GM19452 (cell line): Measurements from ENCODE around the gene SH3RF3.
"Not testable (repeated sequence)": the region's sequence is repeated elsewhere in the genome, so short reads cannot be mapped to it uniquely, and the experiment has no call there.

Source experiments
- ATAC-seq: cut with Tn5 transposase; IDR thresholded peaks from one replicate; pipeline ENCODE4 v1.9.1; 2021; ENCODE audit not compliant: unreplicated experiment

Gene SH3RF3

DNA sequence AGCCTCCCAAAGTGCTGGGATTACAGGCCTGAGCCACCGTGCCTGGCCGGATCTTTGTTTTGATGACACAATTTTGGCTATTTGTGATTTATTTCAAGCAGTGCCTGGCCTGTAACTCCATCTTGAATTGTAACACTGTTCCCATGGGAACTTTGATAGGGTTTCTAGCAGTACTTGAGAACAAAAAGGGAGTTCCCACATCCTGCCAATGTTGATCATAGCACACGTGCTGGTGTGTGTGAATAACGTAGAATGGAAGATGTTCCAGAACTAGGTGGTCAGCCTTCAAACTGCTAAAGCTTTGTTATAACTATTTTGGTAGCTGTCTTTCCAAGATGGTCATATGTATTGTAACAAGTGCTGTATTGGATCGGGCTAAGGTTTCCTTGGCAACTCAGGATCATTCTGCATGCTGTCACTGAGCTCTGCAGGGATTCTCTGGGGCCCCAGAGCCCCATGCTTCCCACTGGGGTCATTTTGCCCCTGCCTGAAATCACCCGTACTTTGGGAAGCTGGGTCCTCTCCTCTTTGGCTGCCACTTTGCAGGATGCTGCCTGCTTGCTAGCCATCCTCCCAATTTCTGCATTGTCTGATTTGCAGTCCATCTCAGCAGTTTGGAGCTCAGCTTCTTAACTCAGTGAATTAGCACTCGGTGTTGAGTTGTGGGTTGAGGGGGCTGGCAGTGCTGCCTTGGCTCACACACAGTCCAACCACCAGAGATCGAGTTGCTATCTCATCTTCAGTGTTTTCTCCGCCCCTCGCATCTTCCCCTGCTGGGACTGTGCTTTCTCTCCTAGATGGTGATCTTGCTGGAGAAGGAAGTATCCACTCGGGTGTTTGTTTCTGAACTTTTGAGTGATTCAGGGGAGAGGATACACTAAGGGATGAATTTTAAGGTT lies 26.8 kb downstream of the SH3RF3 start:
- ATAC-seq, result no peak

DNA sequence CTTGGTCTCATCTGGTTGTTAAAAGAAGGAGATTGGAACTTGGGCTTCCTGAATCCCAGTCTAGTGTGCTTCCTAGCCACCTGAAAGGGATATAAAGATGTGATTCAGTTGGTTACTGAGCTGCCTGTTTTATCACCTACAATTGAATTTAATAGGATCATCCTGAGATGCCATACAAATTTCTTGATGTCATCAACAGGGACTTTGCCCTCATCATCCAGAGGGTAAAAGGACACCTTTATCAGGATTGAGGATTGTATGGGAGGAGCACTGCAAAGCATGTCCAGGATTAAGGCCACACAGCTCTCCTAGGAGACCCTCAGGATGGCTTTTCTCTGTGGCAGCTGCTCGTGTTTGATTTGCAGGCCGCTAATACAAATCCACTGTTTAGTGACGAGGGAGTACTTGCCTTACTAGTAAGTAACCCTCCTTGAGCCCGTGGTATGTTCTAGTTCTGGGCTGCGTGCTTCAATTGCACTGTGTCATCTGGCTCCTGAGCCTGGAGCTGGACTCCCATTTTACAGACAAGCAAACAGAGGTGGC lies 28.6 kb downstream of the SH3RF3 start:
- no peak for ATAC-seq

DNA sequence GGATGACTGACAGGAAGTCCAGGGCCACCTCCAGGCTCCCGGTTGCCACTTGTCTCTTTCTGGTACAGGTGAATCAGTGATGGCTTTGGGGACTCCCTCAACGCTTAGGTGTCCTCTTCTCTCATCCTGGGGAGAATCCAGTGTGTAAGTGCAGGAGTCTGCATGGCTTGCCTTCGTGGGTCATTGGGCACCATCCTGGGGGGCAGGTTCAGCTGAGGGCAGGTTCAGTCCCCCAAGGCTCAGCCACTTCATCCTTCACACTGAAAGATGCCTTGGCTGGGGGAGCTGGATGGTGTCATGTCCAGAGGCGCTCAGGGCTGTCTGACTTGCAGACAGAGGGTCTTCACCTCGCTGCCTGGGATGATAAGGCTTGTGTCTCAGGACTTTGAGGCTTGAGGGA lies 29.2 kb downstream of the SH3RF3 start:
- no peak for ATAC-seq

DNA sequence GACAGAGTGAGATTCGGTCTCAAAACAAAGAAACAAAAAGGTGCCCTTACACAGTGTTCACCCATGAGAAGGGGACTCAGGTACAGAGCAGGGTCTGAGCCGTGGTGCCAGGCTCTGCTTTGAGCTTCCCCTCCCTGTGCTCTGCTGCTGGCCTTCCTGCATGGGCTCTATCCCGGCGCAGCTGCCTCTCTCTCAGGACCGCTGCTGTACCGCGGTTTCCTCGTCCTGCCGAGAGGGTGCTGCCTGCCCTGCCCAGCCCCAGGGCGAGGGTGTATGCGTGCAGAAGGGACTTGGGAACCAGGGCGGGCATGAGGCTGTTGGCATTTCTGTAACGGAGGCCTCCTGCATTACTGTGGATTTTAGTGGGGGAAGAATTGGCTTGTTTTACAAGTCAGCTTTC lies 30.1 kb downstream of the SH3RF3 start:
- ATAC-seq, result no peak

DNA sequence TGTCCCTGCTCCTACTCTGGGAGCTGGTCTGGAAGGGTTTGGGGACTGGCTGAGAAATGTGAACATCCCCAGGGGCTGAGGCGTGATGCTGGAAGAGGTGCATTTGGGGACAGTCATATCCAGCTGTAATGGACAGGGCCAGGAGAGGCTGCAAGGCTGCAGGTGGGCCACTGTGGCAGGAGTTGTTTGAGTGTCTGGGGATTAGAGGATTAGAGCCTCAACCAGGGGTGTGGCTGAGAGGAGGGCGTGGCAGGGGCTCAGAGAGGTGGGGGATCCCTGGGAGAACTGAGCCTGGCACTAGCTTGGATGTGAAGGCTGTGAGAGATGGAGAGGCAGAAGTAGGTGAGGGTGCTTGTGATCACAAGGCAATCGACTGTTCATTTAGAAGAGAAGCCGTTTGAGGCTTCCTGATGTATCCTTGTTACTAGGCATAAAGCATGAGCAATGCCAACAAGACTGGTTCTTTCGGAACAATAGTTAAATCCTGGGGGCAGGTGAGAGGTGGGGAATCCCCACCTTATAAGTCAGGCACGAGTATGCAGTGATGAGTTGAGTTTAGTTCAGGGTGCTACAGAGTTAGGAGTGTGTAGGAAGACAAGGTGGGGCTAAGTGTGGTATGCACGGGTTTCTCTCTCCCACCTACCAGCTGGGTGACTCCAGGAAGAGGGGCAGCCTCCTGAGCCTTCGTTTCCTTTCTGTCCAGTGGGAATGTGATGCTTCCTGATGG lies 31.9 kb downstream of the SH3RF3 start:
- no peak for ATAC-seq

DNA sequence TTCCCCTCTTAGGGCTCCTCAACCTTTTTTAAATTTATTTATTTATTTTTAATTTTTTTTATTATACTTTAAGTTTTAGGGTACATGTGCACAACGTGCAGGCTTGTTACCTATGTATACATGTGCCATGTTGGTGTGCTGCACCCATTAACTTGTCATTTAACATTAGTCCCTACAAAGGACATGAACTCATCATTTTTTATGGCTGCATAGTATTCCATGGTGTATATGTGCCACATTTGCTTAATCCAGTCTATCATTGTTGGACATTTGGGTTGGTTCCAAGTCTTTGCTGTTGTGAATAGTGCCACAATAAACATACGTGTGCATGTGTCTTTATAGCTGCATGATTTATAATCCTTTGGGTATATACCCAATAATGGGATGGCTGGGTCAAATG lies 33.4 kb downstream of the SH3RF3 start:
- ATAC-seq, result not testable (repeated sequence)

DNA sequence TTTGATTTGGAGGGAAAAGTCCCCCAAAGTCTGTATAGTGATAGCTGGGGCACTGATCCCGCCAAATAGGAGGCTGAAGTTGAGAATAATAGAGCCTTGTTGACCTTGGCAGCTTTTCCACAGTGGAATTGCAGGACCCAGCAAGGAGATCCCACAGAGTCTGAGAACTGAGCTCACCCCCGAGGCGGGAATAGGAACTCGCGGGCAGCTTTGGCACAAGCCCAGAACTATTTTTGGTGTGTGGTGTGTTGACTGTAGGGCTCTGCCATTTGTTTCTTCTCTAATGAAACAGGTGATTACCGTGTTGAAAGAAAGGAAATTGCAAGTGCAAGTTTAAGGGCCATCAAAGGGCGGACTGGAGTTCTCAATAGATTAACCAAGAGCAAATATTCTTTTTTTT lies 34.0 kb downstream of the SH3RF3 start:
- no peak for ATAC-seq

DNA sequence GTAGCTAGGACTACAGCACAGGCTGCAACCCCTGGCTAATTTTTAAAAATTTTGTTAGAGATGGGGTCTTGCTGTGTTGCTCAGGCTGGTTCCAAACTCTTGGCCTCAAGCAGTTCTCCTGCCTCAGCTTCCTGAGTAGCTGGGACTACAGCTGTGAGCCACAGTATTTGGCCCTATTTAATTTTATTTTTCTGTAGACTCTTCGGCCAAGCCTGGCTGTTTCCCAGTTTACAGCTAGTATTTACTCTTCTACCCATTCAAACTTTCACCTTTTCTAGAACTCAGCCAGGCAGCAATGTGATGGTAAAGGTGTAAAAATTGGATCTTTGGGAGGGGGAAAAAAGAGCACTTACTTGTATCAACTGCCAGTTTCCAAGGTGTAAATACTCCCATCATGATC lies 35.3 kb downstream of the SH3RF3 start:
- ATAC-seq, result no peak

DNA sequence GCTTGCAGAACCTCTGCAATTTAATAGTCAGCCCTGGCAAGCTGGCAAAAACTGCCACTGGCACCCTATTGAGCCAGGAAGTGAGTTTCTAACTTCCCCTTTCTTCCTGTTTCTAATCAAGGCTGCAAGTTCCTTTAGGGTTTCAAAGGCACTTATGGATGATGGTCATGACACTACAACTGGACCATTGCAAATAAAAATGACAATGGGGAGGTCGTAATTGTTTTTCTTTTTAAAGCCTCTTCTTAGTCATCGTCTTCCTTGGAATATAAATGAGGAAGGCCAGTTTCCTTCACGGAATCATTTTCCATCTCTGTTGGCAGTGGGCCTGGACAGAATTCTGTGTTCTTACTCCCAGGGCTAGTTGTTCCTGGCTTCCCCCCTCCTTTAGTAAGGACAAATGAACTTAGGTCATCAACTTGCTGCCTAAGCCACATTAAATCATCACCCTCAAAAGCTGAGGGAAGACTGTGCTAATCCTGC lies 35.8 kb downstream of the SH3RF3 start:
- ATAC-seq, result no peak

DNA sequence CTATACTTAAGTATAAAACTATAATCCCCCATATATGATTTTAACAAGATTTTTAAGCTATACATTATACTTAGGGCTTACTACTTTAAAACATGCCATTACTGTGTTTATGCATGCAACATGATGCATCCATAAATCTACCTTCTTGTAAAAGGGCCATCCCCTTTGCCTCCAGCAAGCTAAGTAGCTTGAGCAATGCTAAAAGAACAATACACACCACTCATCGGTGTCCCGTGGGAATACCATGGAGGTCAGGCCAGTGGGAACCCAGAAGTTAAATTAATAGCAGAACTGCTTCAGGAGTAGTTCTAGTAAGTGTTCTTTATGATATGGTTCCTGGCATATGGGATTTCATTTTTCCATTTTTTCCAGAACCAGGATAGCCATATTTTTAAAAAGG lies 37.8 kb downstream of the SH3RF3 start:
- ATAC-seq, result no peak

DNA sequence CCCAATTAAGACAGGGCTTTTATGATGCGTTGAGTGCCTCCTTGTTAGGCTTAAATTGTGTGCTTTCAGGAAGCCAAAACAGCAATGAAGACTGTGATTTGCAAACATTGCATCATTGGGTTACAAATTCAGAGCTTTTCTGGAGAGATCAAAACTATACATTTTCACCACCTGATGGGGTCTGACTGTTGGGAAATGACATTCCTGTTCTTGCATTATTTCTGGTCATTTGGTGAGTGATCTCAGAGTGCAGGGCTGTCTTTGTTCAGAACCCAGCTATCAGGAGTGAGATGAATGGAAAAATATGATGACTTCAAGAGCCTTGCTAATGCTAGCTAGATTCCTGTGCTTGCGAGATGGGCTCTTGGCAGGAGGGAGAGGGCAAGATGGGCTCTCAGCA lies 39.1 kb downstream of the SH3RF3 start:
- no peak for ATAC-seq

DNA sequence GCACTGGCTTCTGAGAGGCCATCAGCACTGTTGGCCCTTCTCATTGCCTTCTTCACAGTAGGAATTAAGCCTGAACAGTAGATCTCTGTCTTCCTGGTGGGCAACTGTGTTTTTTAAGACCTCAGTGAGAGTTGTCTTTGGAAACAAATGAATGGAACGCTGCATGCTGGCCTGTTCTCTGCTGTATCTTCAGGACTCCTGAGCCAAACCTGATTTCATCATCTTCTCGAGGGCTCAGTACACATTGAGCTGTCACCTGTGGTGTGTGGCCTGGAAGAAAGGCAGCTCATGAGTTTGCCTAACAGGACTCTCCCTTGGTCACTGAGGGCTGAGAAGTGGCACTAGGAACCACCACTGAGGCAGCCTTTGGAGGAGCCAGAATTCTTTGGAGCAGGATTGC lies 39.7 kb downstream of the SH3RF3 start:
- ATAC-seq, result no peak

DNA sequence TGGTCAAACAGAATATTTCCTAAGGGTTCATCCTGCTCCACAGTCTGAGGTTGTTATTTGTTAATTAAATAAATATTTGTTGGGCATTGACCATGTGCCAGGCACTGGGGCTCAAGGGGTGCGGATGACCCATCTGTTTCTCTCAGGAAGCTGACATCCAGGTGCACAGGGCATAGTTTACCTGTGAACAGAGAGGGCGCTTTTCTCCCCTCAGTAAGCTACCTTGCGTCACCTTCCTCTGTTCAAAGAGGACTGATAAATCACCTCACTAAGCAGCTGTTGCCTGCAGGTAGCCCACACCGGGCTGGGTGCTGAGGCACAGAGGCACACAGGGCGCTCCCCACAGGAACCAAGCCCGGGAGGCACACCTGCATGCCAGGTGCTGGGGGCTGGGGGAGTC lies 41.6 kb downstream of the SH3RF3 start:
- ATAC-seq, result no peak

DNA sequence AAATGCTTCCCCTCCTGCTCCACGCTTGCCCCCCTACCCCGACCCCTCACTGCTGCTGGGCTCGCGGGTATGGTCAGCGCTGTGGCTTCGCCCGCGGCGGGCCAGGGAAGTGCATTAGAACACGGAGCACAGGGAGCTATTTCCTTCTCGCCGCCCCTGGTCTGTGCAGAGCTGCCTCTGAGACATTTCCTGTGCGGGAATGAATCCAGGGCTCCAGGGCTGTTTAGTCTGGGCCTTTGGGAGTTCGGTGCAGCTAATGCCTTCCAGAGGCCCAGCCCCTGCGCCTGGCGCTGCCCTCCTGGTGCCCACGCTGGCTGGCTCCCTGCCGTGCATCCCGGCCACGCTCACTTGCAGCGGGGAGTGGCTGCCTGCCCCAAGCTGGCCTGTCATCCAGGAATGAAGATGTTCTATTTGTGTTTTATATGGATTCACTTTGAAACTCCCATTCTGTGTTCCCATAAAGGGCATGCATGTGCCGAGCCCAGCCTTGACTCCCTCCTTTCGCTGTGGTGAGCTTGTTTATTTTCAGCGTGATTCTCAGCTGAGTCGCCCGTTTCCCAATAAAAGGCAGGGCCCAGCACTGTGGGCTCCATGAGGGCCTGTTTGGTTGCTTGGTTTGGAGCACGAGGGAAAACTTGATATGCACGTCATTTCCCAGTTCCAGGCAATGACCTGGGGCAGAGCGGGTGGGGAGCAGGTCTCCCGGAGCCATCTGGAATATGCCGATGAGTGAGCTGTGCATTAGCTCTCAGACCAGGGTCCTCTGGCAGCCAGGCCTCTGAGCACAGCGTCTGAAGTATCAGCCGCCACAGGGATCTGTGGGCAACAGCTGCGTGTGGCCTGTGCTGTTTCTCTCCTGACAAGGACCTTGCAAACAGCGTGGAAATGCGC lies 42.7 kb downstream of the SH3RF3 start:
- no peak for ATAC-seq

DNA sequence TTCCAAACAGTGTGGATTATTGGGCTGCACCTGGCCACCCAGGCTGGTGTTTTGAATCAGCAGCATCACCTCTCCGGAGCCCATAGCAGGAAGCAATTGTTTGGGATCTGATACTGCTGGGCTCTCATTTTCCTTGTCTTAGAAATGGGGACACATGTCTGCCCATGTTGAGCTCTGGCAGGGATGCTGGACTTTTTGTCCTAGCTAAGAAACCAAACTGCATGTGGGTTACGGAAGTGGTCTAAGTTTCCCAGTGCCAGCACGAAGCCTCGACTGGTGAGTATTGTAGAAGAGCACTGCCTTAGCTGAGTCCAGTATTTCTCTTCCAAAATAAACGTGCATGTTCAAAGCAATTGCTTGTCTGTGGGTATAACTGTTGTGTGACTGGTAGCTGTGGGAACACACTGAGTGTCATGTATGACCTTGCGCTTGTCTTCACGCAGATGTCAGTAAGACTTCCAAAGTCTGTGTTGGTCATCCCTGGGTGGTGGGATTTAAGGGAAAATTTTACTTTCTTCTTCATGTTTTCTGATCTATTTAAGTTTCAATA lies 43.6 kb downstream of the SH3RF3 start:
- no peak for ATAC-seq

DNA sequence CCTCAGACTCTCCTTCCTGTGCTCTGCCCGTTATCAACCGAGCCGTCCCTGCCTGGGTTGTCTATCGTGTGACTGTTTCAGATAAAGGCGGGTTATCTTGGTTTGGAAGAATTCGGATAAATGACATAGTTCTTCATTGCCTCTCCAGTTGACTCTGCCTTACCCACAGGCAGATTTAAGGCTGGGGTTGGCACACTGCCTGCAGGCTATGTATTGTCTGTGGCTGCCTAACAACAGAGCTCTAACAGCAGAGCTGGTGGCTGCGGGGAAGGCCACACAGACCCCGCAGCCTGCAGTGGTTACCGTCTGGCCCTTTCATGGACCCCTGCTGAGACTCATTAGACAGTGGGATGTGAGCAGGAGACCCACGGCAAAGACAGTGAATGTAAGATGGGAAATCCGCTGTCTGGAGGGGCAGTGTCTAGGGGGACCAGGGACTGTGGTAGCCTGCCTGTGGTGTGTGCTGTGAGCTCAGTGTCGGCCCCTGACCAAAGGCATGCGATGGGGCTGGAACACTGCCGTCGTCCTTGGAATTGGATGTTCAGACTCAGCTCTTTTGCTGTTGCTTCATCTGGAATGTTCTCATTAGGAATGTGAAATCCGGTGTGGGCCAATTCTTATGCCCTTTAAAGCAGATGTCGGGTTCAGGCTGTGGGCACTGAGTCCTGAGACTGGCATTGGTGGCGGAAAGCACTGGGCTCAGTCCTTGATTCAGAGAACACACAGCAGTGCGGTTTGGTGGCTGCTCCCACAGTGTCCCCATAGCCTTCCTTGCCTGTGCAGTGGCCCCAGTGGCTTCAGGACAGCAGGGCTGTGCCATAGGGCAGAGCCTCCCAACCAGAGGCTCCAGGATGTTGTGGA lies 44.5 kb downstream of the SH3RF3 start:
- no peak for ATAC-seq

DNA sequence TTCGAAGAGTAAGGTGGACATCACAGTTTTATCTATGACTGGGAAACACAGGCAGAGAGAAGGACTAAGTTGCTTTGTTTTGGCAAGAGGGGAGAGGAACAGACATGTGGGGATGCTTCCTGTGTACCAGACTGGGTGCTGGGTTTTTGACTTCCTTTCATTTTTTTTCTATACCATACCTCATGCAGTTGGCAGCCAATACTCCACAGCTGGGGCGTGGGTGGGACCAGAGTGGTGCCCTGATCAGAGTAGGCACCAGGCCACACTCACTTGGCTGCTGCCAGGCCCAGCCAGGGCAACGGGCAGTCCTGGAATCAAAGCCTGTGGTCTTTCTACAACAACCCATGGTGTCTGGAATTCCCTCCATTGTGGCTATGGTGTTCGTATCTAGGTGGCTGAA lies 45.2 kb downstream of the SH3RF3 start:
- no peak for ATAC-seq

DNA sequence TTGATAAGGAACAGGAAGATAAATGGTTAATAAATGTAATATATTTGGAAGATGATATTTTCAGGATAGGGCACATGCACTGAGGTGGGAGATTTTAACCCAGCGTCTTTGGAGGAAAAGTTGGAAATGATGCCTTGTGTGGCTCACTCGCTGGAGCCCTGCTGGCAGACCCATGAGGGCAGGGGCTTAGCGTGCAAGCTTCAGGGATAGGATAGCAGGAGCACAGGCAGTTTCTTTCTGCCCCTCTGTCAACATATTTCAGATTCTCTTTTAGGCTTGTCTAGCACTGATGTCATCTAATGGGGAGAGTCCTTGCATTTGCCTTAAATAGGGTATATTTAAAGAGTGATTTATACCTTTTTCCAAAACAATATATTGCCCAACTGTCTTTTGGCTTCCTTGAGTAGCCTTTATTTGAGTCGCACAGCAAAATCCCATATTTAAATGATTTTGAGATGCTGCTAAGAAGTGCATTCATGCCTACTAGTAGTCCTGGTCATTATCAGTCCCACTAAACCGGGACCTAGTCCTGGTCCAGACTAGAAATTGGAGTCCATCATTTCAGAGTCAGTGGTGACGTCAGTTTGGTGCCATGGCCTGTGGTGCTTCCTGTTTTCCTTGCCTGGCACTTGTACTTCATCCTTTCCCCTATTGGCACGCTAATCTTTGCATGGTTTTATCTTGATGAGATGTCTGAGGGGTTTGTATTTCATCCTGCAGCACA lies 45.8 kb downstream of the SH3RF3 start:
- no peak for ATAC-seq

DNA sequence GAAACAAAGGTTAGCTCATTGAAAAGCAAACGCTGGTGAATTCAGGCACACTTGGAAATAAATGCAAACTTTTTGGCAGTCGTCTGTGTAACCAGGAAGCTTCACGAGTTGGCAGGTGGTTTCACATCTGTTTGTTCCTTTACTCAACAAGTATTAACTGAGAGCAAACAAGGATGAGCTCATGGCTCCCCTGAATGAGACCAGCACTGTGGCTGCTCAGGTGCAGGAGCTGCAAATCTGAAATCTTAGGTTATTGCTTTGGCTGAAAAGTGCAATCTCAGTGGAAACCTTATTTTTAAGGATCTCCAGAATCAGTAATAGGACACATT lies 46.3 kb downstream of the SH3RF3 start:
- ATAC-seq, result no peak
